ENCODE data around the gene PDCL2. TPM values are rescaled to one million over a fixed set of nuclear protein-coding genes. Genes with fewer than 3 reads are reported as not detected.
A peak's percentile ranks its signal among the peaks of the same experiment; 100 is the strongest.

PDCL2 gene
- total RNA-seq, 1 experiment from 2014 or later: not detected

DNA sequence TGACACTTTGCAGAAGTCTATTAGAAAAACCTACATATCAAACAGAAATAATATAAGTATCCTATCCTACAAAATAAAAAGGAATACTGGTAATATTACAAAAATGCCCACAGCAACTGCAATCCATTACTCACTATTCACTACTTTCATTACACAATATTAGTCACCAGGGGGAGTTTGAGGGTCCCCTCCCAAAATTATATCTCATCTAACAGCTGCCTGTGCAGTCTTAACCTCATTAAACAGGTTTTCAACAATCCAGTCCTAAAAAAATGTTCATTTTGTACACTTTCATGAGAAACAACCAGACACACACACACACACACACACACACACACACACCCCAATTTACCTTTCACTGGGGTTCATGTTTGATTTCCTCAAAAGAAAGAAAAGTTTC lies 48.2 kb downstream of the PDCL2 start:
- Mint-ChIP-seq H3K36me3 (ENCODE audit: insufficient read depth, unreplicated experiment) (no peaks in the 10 kb centered on the region), H3K9me3 (ENCODE audit: unreplicated experiment) (no peaks in the 10 kb centered on the region), H3K27me3 (ENCODE audit: insufficient read depth, unreplicated experiment) (no peaks in the 10 kb centered on the region), H3K27ac (ENCODE audit: unreplicated experiment) (peak overlapping the region; percentile 56), H3K4me1 (ENCODE audit: low read depth, unreplicated experiment) (peaks cover 15% of the 10 kb centered on the region), H3K4me3 (ENCODE audit: unreplicated experiment) (peak overlapping the region; percentile 83)
- TF ChIP-seq, protein P1, sequence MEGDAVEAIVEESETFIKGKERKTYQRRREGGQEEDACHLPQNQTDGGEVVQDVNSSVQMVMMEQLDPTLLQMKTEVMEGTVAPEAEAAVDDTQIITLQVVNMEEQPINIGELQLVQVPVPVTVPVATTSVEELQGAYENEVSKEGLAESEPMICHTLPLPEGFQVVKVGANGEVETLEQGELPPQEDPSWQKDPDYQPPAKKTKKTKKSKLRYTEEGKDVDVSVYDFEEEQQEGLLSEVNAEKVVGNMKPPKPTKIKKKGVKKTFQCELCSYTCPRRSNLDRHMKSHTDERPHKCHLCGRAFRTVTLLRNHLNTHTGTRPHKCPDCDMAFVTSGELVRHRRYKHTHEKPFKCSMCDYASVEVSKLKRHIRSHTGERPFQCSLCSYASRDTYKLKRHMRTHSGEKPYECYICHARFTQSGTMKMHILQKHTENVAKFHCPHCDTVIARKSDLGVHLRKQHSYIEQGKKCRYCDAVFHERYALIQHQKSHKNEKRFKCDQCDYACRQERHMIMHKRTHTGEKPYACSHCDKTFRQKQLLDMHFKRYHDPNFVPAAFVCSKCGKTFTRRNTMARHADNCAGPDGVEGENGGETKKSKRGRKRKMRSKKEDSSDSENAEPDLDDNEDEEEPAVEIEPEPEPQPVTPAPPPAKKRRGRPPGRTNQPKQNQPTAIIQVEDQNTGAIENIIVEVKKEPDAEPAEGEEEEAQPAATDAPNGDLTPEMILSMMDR (IDR thresholded peaks at IDR 0.05; ENCODE audit: insufficient read depth in 1 of 2, low read depth in 1 of 2, low read length in 1 of 2, severe bottlenecking in 1 of 2, unreplicated experiment in 1 of 2): peak in 1 of 2 experiments; percentile 1
- H3K9me3 ChIP-seq: no peaks in the 10 kb centered on the region
- H3K4me3 ChIP-seq (ENCODE audit: low read depth, low read length): no peak overlapping the region
- ChIA-PET CTCF (no interaction called here), POLR2A (no interaction called here)
- no peak for DNase-seq
- peaks cover 18% of the 10 kb centered on the region for H3K4me1 ChIP-seq
- BruUV-seq (replicated peaks): no TSS peak
- H3K27me3 ChIP-seq (replicated peaks; ENCODE audit: control insufficient read depth, insufficient read depth, low read length): no peaks in the 10 kb centered on the region
- intact Hi-C loops (cut with micrococcal nuclease; ENCODE audit: unreplicated experiment): loop anchor here (10.0 kb wide), 1 partner anchor 191 kb away; no protein-coding TSS in a partner anchor
- no peaks in the 10 kb centered on the region for H3K36me3 ChIP-seq (ENCODE audit: control insufficient read depth, insufficient read depth, low read length)

DNA sequence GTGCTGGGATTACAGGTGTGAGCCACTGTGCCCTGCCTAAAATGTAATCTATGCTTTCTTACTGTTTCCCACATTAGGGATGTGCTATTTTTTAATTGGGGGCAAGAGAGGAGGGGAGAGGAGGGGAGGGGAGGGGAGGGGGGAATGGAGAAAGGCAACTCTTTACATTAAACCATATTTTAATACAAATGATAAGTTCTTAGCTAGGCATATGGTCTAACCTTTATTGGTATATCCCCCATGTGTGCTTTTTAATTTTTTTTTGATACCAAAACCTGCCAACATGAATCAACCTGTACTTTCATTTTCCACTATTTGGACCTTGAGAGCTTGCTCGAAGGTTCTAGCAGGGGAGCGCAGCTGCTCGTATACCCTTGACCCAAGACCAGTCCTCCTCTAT lies 51.8 kb downstream of the PDCL2 start:
- ChIA-PET CTCF (no interaction called here), POLR2A (no interaction called here)
- DNase-seq: no peak
- no peak overlapping the region for H3K27ac Mint-ChIP-seq (ENCODE audit: unreplicated experiment)
- Histone ChIP-seq H3K27me3 (replicated peaks; ENCODE audit: control insufficient read depth, insufficient read depth, low read length) (no peaks in the 10 kb centered on the region), H3K4me3 (ENCODE audit: low read depth, low read length) (no peak overlapping the region), H3K36me3 (ENCODE audit: control insufficient read depth, insufficient read depth, low read length) (no peaks in the 10 kb centered on the region), H3K4me1 (peaks cover 9% of the 10 kb centered on the region), H3K9me3 (no peaks in the 10 kb centered on the region; the same call in 1 of the 2 replicates)
- TF ChIP-seq, protein P1 (IDR thresholded peaks at IDR 0.05; ENCODE audit: insufficient read depth in 1 of 2, low read depth in 1 of 2, low read length in 1 of 2, severe bottlenecking in 1 of 2, unreplicated experiment in 1 of 2): no peak
- H3K9me3 Mint-ChIP-seq (ENCODE audit: unreplicated experiment): peaks cover 9% of the 10 kb centered on the region
- H3K4me3 Mint-ChIP-seq (ENCODE audit: unreplicated experiment): no peak overlapping the region
- H3K36me3 Mint-ChIP-seq (ENCODE audit: insufficient read depth, unreplicated experiment): no peaks in the 10 kb centered on the region
- no peaks in the 10 kb centered on the region for H3K27me3 Mint-ChIP-seq (ENCODE audit: insufficient read depth, unreplicated experiment)
- no peaks in the 10 kb centered on the region for H3K4me1 Mint-ChIP-seq (ENCODE audit: low read depth, unreplicated experiment)
- BruUV-seq (replicated peaks): no TSS peak
- intact Hi-C loops (cut with micrococcal nuclease; ENCODE audit: unreplicated experiment): loop anchor here (10.0 kb wide), 1 partner anchor 195 kb away; no protein-coding TSS in a partner anchor

DNA sequence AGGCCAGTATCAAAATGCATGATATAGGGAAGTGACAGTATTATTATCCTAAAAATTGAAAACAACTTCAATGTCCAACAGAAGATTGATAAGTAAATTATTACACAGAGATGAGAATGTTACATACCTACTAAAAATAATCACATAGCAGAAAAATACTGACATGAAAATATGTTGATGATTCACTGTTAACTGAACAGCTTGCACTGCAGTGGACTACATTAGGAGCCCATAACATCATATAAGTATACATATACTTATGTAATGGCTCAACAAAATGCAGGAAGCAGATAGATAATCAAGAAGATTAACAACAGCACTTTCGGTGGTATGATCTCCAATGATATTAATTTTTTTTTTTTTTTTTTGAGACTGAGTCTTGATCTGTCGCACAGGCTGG lies 52.4 kb downstream of the PDCL2 start:
- TF ChIP-seq, protein P1 (IDR thresholded peaks at IDR 0.05; ENCODE audit: insufficient read depth in 1 of 2, low read depth in 1 of 2, low read length in 1 of 2, severe bottlenecking in 1 of 2, unreplicated experiment in 1 of 2): no peak
- no peaks in the 10 kb centered on the region for H3K27me3 ChIP-seq (replicated peaks; ENCODE audit: control insufficient read depth, insufficient read depth, low read length)
- no TSS peak for BruUV-seq (replicated peaks)
- intact Hi-C loops (cut with micrococcal nuclease; ENCODE audit: unreplicated experiment): loop anchor here (10.0 kb wide), 1 partner anchor 195 kb away; no protein-coding TSS in a partner anchor
- no peak overlapping the region for H3K27ac Mint-ChIP-seq (ENCODE audit: unreplicated experiment)
- H3K9me3 Mint-ChIP-seq (ENCODE audit: unreplicated experiment): peaks cover 9% of the 10 kb centered on the region
- peaks cover 8% of the 10 kb centered on the region for H3K4me1 ChIP-seq
- CTCF ChIA-PET: no interaction called here
- no peaks in the 10 kb centered on the region for H3K4me1 Mint-ChIP-seq (ENCODE audit: low read depth, unreplicated experiment)
- no peaks in the 10 kb centered on the region; the same call in 1 of the 2 replicates for H3K9me3 ChIP-seq
- H3K27me3 Mint-ChIP-seq (ENCODE audit: insufficient read depth, unreplicated experiment): no peaks in the 10 kb centered on the region
- no peak overlapping the region for H3K4me3 Mint-ChIP-seq (ENCODE audit: unreplicated experiment)
- POLR2A ChIA-PET: no interaction called here
- no peaks in the 10 kb centered on the region for H3K36me3 Mint-ChIP-seq (ENCODE audit: insufficient read depth, unreplicated experiment)
- no peak for DNase-seq
- H3K36me3 ChIP-seq (ENCODE audit: control insufficient read depth, insufficient read depth, low read length): no peaks in the 10 kb centered on the region
- H3K4me3 ChIP-seq (ENCODE audit: low read depth, low read length): no peak overlapping the region
